ENCODE data around the gene TUBGCP2.
"Not testable (repeated sequence)": the region's sequence is repeated elsewhere in the genome, so short reads cannot be mapped to it uniquely, and the experiment has no call there.

TUBGCP2 gene

DNA sequence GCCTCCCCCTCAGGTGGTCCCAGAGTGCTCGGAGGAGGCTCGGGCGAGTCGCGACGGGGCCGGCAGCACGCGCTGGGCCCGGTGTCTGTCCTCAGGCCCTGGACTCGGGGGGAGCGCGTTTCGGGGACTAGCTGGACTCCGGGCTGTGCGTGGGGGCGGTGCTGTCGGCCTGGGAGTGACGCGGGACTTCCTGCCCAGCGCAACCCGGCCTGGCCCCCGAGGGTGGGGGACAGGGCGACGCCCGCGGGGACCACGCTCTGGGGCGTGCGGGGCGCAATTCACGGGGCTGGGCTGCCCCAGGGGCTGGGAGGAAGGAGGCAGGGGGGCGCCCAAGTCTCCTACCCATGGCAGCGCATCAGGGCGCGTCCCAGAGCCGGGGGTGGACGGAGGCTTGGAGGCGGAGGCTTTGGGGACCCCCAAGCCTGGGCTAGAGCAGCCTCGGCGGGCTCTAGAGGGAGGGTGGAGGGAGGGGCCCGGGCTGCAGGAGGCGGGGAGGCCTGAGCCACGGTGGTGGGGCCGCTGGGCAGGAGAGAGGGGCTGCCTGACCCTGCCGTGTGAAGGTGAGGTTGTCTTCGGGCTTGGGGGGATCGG lies 73.3 kb downstream of the TUBGCP2 start (continued):
- TF ChIP-seq KLF1 (tag by site-specific recombination; IDR thresholded peaks at IDR 0.05) (no peak), KLF10 (tag by site-specific recombination; IDR thresholded peaks at IDR 0.05) (no peak), ZNF169 (tag by site-specific recombination; IDR thresholded peaks at IDR 0.05) (no peak)
- TF ChIP-seq, protein P1, sequence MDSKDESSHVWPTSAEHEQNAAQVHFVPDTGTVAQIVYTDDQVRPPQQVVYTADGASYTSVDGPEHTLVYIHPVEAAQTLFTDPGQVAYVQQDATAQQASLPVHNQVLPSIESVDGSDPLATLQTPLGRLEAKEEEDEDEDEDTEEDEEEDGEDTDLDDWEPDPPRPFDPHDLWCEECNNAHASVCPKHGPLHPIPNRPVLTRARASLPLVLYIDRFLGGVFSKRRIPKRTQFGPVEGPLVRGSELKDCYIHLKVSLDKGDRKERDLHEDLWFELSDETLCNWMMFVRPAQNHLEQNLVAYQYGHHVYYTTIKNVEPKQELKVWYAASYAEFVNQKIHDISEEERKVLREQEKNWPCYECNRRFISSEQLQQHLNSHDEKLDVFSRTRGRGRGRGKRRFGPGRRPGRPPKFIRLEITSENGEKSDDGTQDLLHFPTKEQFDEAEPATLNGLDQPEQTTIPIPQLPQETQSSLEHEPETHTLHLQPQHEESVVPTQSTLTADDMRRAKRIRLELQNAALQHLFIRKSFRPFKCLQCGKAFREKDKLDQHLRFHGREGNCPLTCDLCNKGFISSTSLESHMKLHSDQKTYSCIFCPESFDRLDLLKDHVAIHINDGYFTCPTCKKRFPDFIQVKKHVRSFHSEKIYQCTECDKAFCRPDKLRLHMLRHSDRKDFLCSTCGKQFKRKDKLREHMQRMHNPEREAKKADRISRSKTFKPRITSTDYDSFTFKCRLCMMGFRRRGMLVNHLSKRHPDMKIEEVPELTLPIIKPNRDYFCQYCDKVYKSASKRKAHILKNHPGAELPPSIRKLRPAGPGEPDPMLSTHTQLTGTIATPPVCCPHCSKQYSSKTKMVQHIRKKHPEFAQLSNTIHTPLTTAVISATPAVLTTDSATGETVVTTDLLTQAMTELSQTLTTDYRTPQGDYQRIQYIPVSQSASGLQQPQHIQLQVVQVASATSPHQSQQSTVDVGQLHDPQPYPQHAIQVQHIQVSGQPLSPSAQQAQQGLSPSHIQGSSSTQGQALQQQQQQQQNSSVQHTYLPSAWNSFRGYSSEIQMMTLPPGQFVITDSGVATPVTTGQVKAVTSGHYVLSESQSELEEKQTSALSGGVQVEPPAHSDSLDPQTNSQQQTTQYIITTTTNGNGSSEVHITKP (tag by site-specific recombination; IDR thresholded peaks at IDR 0.05), result no peak
- TF ChIP-seq, protein P2, sequence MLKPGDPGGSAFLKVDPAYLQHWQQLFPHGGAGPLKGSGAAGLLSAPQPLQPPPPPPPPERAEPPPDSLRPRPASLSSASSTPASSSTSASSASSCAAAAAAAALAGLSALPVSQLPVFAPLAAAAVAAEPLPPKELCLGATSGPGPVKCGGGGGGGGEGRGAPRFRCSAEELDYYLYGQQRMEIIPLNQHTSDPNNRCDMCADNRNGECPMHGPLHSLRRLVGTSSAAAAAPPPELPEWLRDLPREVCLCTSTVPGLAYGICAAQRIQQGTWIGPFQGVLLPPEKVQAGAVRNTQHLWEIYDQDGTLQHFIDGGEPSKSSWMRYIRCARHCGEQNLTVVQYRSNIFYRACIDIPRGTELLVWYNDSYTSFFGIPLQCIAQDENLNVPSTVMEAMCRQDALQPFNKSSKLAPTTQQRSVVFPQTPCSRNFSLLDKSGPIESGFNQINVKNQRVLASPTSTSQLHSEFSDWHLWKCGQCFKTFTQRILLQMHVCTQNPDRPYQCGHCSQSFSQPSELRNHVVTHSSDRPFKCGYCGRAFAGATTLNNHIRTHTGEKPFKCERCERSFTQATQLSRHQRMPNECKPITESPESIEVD (tag by site-specific recombination; IDR thresholded peaks at IDR 0.05), result no peak

DNA sequence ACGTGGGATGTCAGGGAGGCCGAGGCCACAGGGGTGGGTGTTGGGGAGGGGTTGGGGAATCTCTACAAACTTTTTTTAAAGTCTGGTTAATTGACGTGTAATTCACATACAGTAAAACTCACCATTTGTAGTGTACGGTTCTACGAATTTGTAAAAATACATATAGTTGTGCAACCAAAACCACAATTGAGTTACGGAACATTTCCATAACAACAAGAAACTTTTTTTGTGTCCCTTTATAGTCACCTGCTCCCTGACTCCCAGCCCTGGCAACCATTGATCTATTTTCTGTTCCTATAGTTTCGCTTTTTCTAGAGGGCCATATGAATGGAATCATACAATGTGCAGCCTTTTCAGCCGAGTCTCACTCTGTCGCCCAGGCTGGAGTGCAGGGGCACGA lies 73.9 kb downstream of the TUBGCP2 start:
- H3K4me1 ChIP-seq (ENCODE audit: control insufficient read depth, insufficient read depth, low read length); H3K36me3 ChIP-seq (ENCODE audit: control insufficient read depth in 2 of 2, insufficient read depth in 1 of 2, low read length in 2 of 2); CTCF ChIA-PET; H3K9me3 ChIP-seq (ENCODE audit: control insufficient read depth, insufficient read depth, low read depth, low read length); POLR2A ChIA-PET; H3K4me3 ChIP-seq (ENCODE audit: low read depth, low read length); H3K27ac ChIP-seq (ENCODE audit: extremely low read depth, low read depth, low read length): not testable (repeated sequence)

DNA sequence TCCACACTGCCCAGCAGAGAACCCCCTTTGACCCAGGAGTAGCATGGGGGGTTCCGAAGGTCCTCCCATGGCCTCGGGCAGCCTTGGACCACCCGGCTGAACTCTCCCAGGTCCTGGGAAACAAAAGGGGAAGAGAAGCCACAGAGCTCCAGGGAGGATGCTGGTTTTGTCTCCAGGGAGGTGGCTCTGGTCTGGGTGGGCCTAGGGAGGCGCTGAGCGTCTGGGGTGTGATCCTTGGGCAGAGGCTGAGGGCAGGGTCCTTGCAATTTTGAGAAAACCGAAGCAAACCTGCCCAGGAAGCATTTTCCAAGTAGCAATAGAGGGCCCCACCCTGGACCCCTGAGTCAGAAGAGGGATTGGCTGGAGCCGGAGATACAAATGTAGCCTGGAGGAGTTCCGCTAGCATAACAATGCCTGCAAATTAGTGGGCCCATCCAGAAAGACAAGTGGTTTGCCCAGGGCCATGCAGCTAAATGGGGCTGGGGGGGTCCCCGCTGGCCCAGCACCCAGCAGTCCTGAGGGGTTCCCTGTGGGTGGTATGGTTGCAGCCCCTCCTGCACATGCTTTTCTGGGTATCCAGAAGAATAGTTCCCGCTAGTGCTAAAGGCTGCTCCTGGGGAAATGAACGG lies 76.6 kb downstream of the TUBGCP2 start:
- peak; percentile 9; the same call in 1 of the 2 replicates for TF ChIP-seq KLF1 (tag by site-specific recombination; IDR thresholded peaks at IDR 0.05)
- no peak for TF ChIP-seq ZNF416 (tag by site-specific recombination; IDR thresholded peaks at IDR 0.05)
- Histone ChIP-seq H3K4me1 (ENCODE audit: control insufficient read depth, insufficient read depth, low read length) (no peaks in the 10 kb centered on the region), H3K27ac (ENCODE audit: extremely low read depth, low read depth, low read length) (no peak overlapping the region), H3K4me3 (ENCODE audit: low read depth, low read length) (no peak overlapping the region), H3K9me3 (ENCODE audit: control insufficient read depth, insufficient read depth, low read depth, low read length) (no peaks in the 10 kb centered on the region), H3K36me3 (ENCODE audit: control insufficient read depth in 2 of 2, insufficient read depth in 1 of 2, low read length in 2 of 2) (no peaks in the 10 kb centered on the region)
- ChIA-PET CTCF (no interaction called here), POLR2A (no interaction called here)

DNA sequence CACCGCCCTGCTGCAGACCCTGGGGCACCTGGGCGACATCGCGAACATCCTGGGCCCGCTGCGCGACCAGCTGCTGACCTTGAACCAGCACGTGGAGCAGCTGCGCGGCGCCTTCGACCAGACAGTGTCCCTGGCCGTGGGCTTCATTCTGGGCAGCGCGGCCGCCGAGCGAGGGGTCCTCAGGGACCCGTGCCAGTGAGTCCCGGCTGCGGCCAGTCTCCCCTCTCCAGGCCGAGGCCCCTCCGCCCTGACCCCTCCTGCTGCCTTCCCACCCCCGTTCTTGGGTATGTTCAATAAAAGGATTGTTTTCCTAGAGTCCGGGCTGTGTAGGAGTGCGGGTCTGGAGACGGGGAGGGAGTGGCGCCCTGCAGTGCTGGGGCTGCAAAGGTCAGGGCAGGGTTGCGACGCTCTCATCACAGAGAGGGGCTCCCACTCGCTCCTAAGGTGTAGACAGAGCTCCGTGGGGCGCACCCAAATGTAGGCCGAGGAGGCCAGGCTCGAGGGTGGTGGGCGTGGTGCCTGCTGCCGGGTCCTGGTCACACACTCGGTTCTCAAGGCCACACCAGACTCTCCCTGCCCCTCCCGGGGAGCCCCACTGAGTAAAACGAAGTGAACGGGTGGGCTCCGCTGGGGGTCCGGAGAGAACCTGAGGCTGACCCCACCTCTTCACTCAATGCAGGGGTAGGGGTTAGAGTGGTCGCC lies 77.3 kb downstream of the TUBGCP2 start:
- TF ChIP-seq ZNF292 (tag by site-specific recombination; IDR thresholded peaks at IDR 0.05; ENCODE audit: borderline replicate concordance, low read depth) (no peak), GLIS2 (tag by site-specific recombination; IDR thresholded peaks at IDR 0.05) (peak; percentile 40; the same call in 1 of the 2 replicates), EGR2 (tag by site-specific recombination; IDR thresholded peaks at IDR 0.05; ENCODE audit: low read depth) (0 out of 2 replicates have a peak, but pooled peaks have one; percentile 12), ZBTB1 (tag by site-specific recombination; IDR thresholded peaks at IDR 0.05) (no peak)
- H3K27ac ChIP-seq (ENCODE audit: extremely low read depth, low read depth, low read length), result no peak overlapping the region
- ChIA-PET CTCF (interaction anchor here (0.7 kb wide), 1 partner anchor 16 kb away, joined by 3 read pairs; no protein-coding TSS in a partner anchor), POLR2A (no interaction called here)
- H3K4me3 ChIP-seq (ENCODE audit: low read depth, low read length), result no peak overlapping the region
- no peaks in the 10 kb centered on the region for H3K4me1 ChIP-seq (ENCODE audit: control insufficient read depth, insufficient read depth, low read length)
- no peaks in the 10 kb centered on the region for H3K36me3 ChIP-seq (ENCODE audit: control insufficient read depth in 2 of 2, insufficient read depth in 1 of 2, low read length in 2 of 2)
- no peaks in the 10 kb centered on the region for H3K9me3 ChIP-seq (ENCODE audit: control insufficient read depth, insufficient read depth, low read depth, low read length)

All from HEK293 (cell line).